LoVo (cell line): Measurements from ENCODE around the gene SPRYD4.
A peak's percentile ranks its signal among the peaks of the same experiment; 100 is the strongest.

Experiments used
- DNase-seq: peaks from one replicate; pipeline ENCODE4 v3.0.0-alpha.2; 2016; ENCODE audit warnings: low spot score

The SPRYD4 gene

DNA sequence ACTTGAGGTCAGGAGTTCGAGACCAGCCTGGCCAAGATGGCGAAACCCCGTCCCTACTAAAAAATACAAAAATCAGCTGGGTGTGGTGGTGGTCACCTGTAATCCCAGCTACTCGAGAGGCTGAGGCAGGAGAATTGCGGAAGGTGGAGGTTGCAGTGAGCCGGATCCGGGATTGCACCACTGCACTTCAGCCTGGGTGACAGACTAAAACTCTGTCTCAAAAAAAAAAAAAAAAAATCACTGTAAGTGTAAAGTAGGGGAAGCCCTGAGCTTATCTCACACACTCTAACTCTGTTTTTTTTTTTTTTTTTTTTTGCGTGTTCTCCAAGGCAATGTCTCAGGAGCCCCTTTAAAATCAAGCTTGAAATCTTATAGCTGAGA, 52.8 kb downstream of the SPRYD4 start:
- no peak for DNase-seq

DNA sequence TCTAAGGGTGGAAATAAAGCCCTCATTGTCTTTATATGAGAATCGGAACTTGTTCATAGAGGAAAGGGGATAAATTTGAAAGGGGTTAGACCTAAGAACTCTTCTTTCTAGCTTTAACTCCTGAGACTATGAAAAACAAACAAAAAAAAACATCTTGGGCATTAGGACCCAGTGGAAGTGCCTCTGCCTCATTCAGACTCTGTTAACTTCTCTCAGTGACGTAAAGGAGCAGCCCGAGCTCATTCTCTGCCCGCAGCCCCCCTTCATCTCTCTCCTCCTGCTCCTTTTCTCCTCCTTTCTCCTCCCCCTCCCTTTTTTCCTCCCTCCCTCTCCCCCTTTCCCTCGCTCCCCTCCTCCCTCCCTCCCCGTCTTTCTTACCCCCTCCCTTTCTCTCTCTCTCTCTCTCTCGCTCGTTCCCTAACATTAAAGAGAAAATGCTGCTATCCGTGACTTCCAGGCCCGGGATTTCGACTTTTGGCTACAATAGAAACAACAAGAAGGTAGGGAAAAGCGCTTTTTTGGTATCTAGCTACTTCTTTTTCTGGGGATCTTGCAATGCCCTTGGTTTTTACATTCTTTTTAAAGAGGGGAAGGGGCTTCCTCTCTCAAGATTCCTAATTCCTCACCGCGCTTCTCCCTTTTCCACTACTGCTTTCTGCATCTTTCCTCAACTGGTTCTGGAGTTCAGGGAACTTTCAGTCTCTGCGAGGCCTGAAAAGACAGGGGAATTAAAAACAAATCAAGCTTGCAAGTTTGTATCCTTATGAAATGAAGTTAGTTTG, 53.4 kb downstream of the SPRYD4 start, which contains the start of gene RBMS2:
Gene RBMS2, plus strand, starts transcription at position 231 of the 782 bp plus-strand sequence. Its CDS starts 204 bp downstream, at position 435.
- peak; percentile 87 for DNase-seq

DNA sequence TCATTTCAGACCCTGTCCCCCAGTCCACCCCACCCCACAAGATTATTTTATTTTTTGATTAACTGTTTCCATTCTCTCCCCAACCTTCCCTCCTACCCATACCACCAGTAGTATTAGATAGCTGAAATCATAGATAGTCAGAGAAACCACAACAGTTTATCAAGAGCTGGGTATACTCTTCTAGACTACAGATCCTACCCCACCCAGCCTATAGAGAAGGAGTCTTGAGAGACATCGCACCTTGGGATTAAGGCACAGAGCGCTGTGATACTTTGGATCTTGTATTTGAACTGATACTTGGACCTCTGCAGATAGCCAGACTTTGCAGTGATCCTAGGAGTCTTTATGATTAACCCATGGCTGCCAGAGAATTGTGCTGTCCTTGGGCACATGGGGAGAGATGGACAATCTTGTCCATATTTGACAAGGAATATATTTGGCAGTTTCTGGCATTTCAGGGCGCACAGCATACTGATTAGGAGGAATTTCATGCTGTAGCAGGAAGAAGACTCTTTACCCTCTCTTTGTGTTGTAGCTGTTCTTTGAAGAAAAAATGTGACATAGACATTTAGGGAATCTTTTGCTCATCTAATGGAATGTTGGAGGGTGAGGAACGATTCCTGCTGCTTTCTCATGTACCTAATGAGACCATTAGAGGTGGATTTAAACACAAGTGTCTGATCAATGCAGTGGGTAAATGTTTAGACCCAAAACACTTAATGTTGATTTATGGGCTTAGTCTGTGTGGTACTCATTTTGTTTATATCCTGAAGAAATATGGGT, 54.2 kb downstream of the SPRYD4 start:
- peak; percentile 49 for DNase-seq

GRCh38 chr12:56528846-56529245, 60.5 kb downstream of the SPRYD4 start:
- no peak for DNase-seq
